Renal cortical epithelial cell (primary cell): ENCODE results near the gene MBD1. TPM values are rescaled to one million over a fixed set of nuclear protein-coding genes. Genes with fewer than 3 reads are reported as not detected.
A peak's percentile ranks its signal among the peaks of the same experiment; 100 is the strongest.
"Not testable (repeated sequence)": the region's sequence is repeated elsewhere in the genome, so short reads cannot be mapped to it uniquely, and the experiment has no call there.

Experiments used
- DNase-seq: peaks from one replicate; pipeline ENCODE4 v3.0.0-alpha.2; 2011; ENCODE audit warnings: low read depth
- total RNA-seq: library from RNA; depleted of rRNA; stranded (reverse); fragments of >200 nt; gene quantifications from 2 replicates; pipeline ENCODE4 v1.2.3, GENCODE V29; 2014

MBD1 gene
- total RNA-seq, 1 donor from 2014 or later: 62.7 TPM

DNA sequence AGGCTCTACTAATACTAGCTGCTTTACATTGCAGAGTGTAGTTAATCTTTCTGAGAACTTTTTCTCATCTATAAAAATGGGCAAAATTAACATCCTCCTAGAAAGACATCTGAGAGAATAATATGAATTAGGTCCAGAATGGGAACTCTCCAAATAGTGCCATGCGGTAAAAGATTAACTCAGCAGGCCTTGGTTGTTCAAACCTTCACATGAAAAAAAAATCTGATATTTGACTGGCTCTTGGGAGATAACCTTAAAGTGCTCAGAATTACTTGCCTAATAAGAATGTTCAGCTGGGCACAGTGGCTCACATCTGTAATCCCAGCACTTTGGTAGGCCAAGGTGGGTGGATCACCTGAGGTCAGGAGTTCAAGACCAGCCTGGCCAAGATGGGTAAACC, 11.7 kb upstream of the MBD1 start:
- DNase-seq: no peak

DNA sequence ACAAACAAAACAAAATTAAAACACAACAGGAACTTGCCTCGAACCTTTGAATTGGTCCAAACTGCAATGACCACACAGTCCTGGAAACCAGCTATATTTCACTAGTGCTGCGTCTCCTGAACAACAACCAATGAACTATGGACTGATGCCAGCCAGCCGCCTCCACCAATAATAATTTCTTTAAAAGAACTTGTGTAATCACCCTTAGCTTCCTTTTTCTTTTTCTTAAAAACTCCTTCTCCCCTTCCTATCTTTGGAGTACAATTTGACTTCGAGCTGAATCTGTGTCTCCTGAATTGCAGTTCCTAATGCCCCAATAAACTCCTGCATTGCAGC, 7.8 kb upstream of the MBD1 start:
- DNase-seq: no peak

DNA sequence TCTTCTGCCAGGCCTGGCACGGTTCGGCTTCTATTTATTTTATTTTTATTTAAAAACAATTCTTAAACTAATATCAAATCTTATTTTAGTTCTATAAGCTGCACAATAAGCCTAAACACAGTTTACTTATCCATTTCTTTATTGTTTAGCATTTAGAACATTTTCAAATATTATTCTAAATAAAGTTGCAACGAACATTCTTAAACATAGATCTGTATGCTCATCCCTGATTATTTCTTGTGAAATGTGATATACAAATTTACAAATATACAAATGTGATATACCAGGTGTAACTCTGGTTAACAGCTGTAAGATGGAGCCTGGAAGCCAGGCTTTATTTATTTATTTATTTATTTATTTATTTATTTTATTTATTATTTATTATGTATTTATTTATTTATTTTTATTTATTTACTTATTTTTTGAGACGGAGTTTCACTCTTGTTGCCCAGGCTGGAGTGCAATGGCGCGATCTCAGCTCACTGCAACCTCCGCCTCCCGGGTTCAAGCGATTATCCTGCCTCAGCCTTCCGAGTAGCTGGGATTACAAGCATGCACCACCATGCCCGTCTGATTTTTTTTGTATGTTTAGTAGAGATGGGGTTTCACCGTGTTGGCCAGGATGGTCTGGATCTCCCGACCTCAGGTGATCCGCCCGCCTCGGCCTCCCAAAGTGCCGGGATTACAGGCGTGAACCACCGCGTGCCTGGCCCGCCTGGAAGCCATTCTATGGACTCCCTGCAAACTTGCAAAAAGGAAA, 7.2 kb upstream of the MBD1 start:
- not testable (repeated sequence) for DNase-seq

DNA sequence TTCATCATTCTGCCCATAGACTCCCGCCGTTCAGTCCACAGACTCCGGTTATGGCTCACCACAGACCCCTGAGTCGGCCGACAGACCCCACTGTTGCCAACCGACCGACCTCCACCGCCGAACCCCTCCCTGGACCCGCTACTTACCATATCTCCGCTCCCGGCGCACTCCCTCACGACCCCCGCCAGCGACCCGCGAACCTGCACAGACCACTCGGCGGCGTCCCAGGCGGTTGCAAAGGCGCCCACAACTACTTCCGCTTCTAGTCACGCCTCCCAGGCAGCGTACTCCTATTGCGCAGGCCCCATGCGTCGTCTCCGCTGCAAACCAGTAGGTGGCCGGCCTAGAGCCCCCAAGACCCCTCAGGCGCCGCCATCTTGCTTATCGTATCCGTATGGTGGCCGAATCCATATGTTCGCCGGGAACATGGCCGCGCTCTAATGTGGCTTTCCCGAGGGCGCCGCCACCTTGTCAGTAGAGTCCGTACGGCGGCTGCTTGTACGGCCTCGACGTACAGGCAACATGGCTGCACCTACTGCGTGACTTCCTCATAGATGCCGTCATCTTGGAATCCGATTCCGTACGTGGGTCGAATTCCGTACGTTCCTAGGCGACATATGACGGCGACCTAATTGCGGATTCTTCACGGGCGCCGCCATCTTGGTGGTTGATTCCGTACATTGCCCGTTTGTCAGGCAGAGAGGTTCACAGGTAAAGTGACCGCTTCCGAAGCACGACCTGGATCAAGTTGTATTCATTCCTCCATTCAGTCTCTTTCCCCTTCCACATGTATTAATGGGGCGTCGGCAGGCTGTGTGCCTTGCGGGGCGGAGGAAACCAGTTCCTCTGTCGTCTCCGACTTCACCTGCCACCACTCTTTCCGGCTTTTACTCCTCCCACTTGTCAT, 6.4 kb upstream of the MBD1 start, which contains the start of gene CXXC1:
Gene CXXC1, minus strand, starts transcription at position 252 of the 907 bp plus-strand sequence. Its CDS starts 103 bp downstream, at position 149.
- peak; percentile 99 for DNase-seq

DNA sequence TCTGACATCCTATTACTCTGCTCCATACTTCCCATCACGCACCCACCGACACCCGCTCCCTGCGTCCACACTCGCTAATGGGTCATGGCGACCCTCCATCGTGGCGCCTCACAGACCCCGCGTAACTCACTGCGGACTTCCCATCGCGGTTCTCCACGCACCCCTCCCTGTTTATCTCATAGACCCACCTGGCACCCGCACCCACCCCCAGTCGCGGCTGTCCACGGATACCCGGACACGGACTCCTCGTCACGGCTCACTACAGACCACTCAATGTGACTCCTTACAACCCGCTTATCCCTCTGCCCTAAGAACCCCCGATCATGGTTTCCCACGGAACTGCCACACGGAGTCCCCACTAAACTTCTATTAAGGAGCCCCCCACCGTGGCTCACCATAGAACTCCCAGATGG, 5.7 kb upstream of the MBD1 start:
- no peak for DNase-seq

DNA sequence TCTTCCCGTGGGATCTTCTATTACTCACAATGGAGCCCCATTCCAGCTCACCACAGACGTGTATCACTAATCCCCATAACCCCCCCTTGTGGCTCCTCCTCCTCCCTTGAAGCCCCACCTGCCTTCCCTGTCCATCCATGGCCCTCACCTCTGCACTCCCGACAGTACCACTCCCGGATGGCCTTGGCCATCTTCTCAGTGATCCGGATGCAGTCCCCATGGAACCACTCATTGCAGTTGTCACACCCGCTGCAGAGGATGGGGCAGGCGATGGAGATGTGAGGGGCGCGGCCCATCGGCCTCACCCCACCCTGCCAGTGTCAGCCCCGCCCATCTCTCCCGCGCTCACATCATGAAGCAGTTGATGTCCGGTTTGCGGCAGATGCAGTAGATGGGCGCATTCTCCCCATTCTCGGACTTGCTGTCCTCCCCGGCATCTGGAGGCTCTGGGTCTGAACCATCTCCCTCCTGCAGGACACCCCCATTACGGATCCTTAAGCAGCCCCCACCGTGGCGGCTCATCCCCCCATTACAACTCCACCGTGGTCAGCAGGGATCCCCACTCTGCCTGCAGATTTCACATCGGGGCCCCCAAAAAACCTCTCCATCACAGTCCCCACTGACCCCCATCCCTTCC, 5.2 kb upstream of the MBD1 start:
- peak; percentile 12 for DNase-seq

DNA sequence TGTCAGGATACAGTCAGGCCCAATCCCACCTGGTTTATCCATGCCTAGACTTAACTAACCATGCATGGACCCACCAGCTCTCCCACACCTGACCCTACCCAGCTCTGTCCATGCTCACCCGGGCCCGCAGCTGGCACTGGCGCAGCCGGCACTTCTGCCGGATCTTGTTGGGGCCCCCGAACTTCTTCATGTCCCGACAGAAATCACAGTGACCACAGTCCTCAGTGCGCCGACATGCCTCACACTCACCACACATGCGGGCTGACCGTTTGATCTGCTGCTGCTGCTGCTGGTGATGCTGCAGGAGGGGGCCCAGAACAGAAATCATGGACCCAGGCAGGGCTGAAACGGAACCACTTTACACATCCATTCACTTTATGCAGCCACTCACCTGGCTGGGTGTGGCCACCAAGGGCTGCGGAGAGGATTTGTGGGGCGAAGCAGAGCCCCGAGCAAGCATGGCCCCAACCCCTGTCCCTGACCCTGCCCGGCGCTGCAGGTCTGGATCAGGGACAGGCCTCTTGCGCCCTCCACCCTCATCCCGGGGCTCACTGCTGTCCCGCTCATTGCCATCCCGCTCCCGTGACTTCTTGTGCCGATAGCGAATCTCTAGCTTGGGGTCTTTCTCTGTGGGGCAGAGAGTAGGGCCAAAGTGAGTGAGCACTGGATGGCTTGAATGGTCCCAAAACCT, 4.5 kb upstream of the MBD1 start:
- no peak for DNase-seq

DNA sequence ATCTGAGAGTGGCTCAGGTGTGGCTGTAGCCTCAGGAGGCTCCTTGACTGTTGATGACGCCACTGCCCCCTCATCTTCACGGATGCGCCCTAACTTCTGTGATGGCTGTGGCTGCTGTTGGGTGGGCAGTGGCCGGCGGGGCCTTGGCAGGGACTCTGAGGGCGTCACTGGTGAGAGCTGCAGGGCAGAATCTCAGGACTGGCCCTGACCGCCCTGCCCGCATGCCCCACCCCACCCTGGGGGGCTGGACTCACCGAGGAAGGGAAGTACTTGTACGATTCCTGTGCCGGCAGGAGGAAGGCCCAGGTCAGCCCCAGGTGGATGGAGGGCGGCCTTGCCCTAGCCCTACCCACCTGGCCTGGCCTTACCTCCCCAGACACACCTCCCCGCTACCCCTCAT, 3.7 kb upstream of the MBD1 start:
- no peak for DNase-seq

DNA sequence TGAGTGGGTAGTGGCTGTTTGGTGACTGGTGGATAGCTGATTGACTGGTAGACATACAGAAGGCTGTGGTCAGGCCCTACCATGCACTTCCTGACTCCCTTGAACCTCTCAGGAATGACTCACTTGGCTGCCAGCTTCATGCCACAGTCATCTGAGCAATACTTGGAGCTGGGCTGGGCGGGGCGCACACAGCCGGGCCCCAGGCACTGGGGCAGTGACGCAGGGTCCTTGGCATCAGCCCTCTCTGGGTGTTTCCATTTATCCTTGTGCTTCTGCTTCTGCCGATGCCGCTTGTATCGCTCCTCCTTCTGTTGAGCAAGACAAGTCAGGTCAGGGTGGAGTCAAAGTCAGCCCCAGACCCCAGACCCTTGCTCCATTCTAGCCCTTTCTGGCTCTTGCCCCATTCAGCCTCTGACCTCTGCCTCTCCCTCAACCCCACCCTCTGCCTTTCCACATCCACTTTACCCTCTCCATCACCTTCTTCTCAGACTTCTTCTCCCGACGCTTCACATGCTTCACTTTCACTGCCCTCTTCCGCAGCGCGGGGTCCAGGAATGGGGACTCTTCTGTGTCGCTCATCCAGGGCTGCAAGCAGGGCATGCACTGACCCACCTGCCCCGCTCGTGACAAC, 3.0 kb upstream of the MBD1 start:
- no peak for DNase-seq

DNA sequence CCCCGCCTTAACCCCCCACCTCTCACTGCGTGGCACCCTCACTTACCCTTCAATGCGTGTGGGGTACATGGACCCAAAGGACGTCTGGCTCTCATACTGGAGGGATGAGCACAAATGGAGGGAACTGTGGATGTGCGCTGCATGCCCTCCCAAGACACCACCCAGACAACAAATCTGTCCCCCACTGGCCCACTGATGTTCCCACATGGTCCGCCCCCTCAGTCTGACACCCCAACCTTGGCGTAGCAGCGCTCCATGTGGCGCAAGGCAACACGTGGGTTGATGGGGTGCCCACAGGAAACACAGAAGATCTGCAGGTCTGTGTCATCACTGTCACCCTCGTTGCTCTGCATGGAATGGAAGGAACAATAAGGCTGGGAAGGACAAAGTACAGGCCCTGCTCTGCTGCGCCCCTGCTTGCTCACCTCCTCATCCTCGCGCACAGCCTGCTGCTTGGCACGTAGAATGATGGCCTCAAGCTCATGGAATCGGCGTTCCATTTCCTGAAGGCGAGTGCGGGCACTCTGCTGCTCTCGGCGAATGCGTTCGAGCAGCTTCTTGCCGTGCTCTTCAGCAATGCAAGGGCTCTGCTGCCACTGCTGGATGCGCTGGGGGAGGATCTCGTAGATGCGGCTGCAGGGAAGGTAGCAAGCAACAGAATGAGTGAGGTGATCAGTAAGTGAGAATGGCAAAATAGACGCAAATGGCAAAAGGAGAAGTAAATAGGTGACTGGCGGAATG, 2.3 kb upstream of the MBD1 start:
- no peak for DNase-seq

DNA sequence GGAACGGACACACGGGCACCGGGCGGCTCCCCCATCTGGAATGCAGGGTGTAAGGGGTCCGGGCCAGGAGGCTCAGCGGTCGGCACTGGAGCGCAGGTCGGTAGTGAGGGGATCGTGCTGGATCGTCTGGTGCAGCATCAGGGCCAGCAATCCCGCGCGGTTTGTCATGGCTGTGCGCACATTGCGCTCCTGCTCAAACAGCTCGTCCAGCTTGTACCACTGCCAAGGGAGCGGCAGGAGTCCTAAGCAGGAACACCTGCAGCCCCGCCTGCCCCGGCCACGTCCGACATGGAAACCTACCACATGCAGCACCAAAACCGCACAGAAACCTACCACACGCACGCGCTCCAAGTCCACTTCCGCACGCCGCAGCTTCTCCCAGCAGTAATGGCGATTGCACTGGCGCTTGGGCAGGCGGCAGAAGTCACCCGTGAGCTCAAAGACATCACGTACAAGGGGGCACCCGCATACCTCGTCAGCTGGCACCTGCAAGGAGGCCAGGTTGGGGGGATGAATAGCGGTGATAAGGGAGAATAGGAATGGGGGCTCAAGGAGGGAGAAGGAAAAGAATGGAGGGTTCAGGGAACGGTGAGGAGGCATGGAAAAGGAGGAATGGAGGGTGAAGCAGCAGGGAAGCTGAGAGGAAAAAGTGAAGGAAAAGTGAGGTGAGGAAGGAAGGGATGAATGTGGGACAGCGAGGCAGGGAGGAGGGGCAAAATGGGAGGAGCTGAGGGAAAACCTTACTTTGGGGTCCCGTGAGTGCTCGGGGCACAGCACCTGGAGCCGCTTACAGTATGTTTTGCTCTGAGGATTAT, 1.4 kb upstream of the MBD1 start:
- DNase-seq: no peak

DNA sequence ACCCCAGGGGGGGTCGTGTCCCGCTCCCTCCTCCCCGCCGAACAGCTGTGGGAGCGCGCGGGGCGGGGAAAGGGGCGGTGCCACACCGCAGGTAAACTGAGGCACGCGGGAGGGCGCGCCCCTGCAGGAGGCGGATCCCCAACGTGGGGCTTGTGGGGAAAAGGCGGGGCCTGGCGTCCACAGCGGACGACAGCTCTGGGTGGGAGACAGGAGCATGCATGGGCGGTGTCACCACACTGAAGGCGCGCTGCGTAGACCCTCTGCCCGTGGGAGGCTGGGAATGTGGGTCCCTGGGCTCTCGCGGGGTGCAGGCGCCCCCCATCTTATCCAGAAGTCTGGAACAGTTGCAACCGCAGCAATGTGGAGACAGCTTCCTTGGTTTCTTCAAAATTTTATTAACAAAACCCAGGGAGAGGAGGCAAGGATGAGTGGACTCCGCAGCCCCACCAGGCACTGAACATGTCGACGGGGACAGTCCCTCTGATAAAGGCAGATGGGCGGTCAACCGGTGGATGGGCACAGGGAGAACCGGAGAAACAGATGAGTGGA, 723 bp upstream of the MBD1 start:
- no peak for DNase-seq

DNA sequence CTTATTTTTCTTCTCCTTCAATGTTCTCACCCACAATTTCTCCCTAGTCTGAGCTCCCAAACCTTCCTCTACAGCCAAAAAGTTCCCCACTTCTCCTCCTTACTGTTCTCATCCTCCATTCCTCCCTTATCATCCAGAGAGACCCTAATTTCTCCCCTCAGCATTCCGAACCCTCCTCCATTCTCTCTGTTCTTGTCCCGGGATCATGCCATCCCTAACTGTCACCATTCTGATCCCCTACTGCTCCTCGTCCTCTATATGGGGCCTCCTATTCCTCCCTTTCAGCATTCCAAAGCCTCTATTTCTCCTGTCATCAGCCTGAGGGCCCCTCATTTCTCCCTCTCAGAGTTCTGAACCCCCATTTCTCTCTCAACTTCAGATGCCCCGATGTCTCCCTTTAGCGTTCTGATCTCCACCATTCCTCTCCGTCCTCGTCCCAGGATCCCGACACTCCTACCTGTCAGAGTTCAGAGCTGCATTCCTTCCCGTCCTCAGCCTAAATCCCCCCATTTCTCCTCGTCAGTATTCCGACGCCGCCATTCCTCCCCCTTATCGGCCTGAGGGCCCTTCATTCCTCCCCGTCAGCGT, 522 bp downstream of the MBD1 start:
- DNase-seq: no peak

DNA sequence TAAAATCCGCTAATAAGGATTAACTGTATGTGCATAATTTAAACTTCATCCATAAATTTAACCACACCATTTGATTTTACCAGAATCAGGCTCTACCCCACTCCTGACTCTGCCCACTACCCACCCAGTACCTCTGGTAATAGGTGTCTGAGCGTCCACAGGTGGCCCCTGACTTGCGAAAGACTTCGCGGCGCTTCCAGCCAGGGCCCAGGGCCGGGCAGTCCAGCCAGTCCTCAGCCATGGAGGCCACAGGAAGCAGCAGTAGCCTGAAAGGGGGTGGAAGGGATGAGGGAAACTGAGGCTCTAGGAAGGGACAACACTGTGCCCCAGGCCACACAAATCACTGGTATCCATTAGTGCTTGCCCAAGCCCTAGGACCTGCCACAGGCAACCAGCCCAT, 1.6 kb downstream of the MBD1 start:
- DNase-seq: no peak

DNA sequence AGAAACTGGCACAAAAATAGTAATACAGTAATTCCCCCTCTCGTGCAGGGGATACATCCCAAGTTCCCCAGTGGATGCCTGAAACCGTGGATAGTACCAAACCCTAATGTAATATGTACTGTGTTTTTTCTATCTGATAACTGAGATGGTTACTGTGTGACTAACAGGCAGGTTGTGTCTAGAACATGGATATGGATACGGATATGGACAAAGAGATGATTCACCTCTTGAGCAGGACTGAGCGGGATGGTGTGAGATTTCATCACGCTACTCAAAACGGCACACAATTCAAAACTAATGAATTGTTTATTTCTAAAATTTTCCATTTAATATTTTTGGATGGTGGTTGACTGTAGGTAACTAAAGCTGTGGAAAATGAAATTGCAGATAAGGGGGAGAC, 3.4 kb downstream of the MBD1 start:
- peak; percentile 10 for DNase-seq

DNA sequence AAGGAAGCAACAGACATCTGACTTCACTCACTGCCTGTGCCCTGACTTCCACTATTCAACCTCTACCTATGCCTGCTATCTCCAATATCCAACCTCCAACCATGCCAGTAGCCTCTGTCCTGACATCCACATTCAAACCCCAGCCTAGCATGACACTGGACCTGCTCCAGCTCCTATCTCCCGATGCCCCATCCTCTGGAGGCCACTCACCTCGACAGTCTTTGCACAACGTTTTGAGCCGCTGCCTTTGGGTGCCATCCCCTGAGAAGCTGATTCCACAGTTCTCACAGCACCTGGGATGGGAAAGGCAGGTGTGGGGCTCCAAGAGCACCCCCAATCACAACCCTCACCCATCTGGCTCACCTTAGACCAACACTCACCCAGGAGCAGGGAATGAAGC, 4.9 kb downstream of the MBD1 start:
- no peak for DNase-seq

DNA sequence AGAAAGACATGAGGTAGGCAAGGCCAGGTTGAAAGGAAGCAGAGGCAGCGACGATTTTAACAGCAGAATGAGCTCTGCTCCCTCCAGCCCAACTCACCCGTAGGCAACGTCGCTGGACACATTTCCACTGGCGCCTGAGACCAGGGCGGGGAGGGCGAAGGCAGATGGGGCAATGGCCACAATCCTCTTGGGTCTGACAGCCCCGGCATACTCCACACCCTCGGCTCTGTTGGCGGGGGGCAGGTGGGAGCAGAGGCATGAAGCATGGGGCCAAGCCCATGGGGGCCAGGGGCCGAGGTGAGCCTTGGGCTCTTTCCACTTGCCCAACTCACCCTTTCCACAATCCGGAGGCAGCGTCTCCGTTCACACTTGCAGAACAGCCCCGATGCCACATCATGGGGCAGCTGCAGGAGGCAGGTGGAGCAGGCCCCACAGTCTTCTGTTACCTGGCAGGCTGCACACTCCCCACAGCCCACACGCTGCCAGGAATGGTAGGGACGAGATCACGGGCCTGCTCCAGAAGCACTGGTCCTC, 5.8 kb downstream of the MBD1 start:
- DNase-seq: no peak

DNA sequence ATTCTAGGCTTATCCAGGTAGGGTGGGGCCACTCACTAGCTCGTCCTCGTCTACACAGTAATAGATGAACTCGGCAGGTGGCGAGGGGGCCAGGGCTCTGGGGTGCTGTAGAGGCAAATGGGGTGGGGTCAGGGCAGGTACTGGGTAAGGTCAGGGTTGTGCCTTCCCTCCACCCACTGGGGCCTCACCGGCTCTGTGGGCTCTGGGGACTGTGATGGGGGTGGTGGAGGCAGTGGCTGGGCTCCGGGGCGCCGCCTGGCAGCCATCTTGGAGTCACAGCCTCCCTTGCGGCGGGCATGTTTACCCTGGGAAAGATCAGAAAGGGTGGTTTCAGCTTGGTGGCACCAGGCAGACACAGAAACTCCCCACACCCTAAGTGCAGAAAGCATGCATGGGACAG, 6.4 kb downstream of the MBD1 start:
- DNase-seq: no peak

DNA sequence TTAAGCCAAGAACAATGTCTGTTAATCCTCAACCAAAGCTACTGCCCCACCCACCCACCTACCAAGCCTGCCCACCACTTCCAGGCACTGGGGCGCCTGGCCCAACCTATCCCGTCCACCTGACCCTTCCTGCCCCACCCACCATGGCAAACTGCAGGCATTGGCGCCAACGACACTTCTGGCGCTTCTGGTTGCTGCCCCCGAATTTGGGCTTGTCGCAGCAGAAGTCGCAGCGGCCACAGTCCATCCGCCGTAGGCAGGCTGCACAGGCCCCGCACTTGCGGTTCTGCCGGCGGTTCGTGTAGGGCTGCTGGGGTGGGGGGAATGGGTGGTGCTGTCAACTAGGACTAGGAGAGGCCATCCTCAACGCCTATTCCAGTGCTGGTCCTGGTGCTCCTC, 7.3 kb downstream of the MBD1 start:
- DNase-seq: no peak
